GM10248 (cell line): ENCODE results near the gene ANKRD63.

Source experiments
- CTCF ChIA-PET: fragments of 300-600 bp; sonication (Branson Sonifier 250); formaldehyde crosslinking; extraction: SDS; loops from one replicate; lab custom pipeline; 2021; ENCODE audit warnings: antibody characterized with exemption; lab: Yijun Ruan, JAX
- POLR2A ChIA-PET: fragments of 350-650 bp; sonication (Branson Sonifier 250); formaldehyde crosslinking; extraction: SDS; loops from one replicate; lab custom pipeline; 2020; ENCODE audit warnings: antibody characterized with exemption; lab: Yijun Ruan, JAX
- DNase-seq: peaks from one replicate; pipeline ENCODE4 v3.0.0; 2012; ENCODE audit errors: extremely low spot score
- TF ChIP-seq, protein P1 (sequence below): IDR thresholded peaks from 2 replicates; pipeline ENCODE4 v1.5.1; 2012; ENCODE audit warnings: mild to moderate bottlenecking, low read depth; ENCODE audit errors: extremely low read depth, missing control alignments, control extremely low read depth

Gene ANKRD63

DNA sequence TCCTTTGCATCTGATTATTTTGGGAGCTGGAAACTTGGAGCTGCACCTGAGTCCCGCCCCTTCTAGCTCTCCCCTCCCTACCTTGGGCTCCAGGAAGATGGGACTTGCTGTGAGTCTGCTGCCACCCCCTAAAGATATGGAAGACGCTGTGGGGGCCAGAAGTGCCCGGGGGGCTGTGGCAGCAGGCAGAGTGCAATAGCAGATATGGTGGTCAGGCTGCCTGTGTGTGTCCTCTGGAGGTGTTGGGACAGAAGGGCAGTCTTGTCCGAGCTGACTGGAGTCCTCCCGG is 43.5 kb downstream of the ANKRD63 start:
- ChIA-PET POLR2A (interaction anchor here (0.7 kb wide), 1 partner anchor 183 kb away, joined by 3 read pairs; no protein-coding TSS in a partner anchor), CTCF (interaction anchor here (1.0 to 10.0 kb wide), 12 partner anchors 9 to 194 kb away, joined by 3 to 101 read pairs (median 7); no protein-coding TSS in a partner anchor)
- no peak for DNase-seq
- TF ChIP-seq, protein P1, sequence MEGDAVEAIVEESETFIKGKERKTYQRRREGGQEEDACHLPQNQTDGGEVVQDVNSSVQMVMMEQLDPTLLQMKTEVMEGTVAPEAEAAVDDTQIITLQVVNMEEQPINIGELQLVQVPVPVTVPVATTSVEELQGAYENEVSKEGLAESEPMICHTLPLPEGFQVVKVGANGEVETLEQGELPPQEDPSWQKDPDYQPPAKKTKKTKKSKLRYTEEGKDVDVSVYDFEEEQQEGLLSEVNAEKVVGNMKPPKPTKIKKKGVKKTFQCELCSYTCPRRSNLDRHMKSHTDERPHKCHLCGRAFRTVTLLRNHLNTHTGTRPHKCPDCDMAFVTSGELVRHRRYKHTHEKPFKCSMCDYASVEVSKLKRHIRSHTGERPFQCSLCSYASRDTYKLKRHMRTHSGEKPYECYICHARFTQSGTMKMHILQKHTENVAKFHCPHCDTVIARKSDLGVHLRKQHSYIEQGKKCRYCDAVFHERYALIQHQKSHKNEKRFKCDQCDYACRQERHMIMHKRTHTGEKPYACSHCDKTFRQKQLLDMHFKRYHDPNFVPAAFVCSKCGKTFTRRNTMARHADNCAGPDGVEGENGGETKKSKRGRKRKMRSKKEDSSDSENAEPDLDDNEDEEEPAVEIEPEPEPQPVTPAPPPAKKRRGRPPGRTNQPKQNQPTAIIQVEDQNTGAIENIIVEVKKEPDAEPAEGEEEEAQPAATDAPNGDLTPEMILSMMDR: no peak

DNA sequence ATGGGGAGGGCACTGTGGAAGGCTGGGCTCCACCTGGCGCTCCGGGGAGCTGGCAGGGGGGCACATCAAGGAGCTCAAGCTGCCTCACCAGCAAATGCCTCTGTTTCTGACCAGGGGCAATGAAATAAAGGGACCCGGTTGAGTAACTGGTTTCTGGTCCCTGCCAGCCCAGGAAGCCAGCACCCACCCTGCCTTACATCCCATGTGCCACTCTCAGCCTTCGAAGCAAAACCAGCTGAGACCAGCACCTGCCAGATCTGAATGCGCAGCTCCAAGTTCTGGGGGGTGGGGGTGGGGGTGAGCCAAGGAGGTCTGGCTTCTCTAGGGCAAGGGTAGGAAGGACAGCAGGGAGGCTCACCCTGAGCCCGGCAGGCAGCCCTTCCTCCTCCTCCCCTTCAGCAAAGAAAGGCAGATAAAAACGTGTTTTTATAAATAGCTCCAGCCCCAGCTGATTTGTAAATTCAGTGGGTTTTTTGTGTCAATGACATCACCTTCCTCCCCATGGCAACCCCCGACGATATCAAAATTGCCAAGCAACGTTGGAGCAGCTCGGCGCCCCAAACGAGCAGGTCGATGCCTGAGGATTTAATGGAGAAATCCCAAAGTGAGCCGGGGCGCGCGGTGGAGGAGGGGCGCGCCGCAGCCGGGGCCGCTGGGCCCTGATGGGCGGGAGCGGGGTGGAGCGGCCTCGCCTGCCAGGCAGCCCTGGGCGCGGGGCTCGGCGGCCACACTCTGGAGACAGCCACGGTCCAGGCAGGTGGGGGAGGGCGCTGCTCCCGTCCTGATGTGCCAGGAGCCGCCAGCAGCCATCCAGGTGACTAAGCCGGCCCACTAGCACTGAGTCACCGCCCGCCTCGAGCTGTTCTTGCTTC is 44.1 kb downstream of the ANKRD63 start, which contains the start of gene PAK6:
Gene PAK6, plus strand, starts transcription at position 532 of the 872 bp plus-strand sequence. CDS start 25,723 bp downstream, outside the sequence.
- TF ChIP-seq, protein P1: no peak
- POLR2A ChIA-PET: interaction anchor here (0.6 to 1.2 kb wide), 3 partner anchors 10 to 182 kb away, joined by 3 to 5 read pairs (median 3); no protein-coding TSS in a partner anchor
- DNase-seq: no peak
- CTCF ChIA-PET: interaction anchor here (1.0 to 10.0 kb wide), 12 partner anchors 10 to 193 kb away, joined by 3 to 101 read pairs (median 7); no protein-coding TSS in a partner anchor

DNA sequence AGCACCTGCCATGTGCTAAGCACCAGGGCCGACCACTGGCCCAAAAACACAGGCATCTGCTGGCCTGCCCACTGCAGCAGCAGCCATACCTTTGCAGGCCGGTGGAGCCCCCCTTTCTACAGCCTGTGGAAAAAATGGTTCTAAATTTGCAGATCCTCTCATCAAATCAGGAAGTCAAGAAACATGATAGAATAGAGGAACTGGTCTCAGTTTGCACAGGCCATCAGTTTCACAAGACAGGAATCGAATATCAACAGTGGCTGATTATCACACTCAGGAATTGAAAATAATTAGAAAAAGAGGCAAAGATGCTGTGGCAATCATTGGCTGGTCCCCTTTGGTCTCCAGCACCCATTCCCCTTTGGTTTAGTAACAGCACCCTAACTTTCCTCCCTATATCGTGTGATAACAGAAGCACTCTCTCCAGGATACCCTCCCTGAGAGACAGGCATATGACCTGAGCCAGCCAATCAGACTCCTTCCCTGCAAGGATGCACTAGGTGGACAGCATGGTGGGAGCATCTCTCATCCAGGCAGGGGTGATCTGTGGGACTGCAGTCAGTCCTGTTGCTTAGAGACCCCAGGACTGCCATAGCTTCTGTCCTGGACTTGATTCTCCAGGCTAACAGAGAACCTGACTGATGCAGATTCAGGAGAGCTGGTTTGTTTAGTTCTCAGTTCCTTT is 47.5 kb downstream of the ANKRD63 start:
- ChIA-PET POLR2A (no interaction called here), CTCF (interaction anchor here (0.8 to 23.5 kb wide), 4 partner anchors 12 to 131 kb away, joined by 3 to 525 read pairs (median 8); no protein-coding TSS in a partner anchor)
- peak; percentile 20 for DNase-seq

DNA sequence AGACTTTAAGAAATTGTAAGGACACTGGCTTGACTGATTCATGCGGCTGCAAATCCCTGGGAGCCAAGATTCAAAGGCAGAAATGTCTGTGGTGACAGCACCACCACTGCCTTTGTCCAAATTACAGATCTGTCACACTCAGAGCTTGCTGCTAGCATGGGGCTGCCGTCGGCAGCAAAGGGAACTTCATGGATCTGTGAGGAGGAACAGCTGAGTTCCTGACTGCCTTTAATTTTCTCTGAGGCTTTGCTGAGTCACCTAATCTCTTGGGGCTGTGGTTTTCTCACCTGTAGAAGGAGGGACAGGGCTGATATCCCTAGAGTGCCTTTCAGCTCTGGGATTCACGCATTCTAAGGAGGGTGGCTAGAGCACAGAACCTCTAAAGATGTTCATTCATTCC is 48.1 kb downstream of the ANKRD63 start:
- DNase-seq: no peak
- TF ChIP-seq, protein P1: no peak
- ChIA-PET CTCF (interaction anchor here (2.8 to 23.5 kb wide), 2 partner anchors 17 to 36 kb away, joined by 13 to 525 read pairs; no protein-coding TSS in a partner anchor), POLR2A (no interaction called here)

More for the DNA sequence above, 47.5 kb downstream of the ANKRD63 start:
- TF ChIP-seq, protein P1: no peak

DNA sequence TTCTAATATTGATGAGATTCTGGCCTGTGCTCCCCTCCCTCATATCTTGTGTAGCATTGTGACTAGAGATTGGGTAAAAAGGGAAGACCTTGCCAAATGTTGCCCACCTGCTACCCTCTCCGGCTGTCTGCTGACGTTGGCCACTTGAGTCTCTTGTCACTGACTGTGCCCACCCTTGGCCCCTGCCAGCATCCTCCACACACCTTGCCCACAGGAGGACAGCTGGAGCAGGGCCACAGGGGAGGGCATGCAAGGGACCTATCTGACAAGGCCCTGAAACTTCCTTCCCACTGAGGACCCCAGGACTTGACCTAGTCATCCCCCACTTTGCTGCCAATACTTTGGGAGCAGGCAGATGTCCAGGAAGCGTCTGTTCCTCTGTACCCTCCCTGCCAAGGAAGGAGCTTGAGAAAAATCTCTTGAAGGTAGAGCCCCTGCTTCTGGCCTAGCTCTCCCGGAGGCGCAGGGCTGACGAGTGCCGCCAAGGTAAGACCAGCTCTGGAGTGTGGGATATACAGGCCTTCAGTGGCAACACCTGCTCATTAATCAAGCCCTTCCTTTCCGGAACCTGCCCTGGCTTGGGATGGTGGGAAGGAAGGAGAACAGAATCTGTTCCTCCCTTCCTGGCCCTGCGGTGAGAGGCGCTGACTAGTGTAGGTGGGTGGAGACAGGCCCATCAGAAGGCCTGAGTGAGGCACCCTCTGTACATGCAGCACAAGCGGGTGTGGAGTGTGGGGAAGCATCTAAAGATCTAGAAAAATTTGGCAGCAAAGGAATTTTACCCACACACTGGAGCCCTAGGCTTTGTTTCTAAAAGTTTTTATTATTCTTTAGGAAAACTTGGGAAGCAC is 48.9 kb downstream of the ANKRD63 start:
- ChIA-PET POLR2A (no interaction called here), CTCF (interaction anchor here (2.8 to 23.5 kb wide), 2 partner anchors 16 to 37 kb away, joined by 13 to 525 read pairs; no protein-coding TSS in a partner anchor)
- no peak for DNase-seq
- TF ChIP-seq, protein P1: no peak
